Lower leg skin (tissue), 3 donors: ENCODE data around the gene TRAPPC4.

Experiments used
- POLR2A ChIP-seq, 2 donors: fragments of 450-650 bp; IDR thresholded peaks; one replicate each; pipeline ENCODE4 v1.6.1; 2016 to 2017; ENCODE audit warnings: antibody characterized with exemption in 2 of 2, mild to moderate bottlenecking in 1 of 2, moderate library complexity in 1 of 2
- TF ChIP-seq, protein P1 (sequence below), 3 donors: fragments of 450-650 bp; IDR thresholded peaks; one replicate each; pipeline ENCODE4 v1.5.1; 2016; ENCODE audit warnings: antibody characterized with exemption in 3 of 3, mild to moderate bottlenecking in 3 of 3, moderate library complexity in 2 of 3

DNA sequence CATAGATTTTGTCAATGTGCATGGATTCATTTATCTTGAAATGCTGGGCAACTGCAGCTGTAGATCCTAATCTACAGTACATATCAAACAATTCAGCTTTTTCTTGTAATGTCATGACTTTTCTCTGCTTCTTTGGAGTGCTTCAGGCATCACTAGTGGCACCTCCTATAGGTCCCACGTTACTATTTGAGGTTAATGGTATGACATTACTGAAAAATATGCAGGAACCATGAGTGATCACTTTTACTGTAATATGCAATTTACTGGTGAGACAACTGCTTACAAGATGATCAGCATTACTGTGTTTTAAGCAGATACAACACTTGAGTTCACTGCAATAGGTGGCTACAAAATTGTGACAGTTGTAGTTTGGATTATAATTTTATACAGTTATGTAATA, 17.7 kb upstream of the TRAPPC4 start:
- TF ChIP-seq, protein P1, sequence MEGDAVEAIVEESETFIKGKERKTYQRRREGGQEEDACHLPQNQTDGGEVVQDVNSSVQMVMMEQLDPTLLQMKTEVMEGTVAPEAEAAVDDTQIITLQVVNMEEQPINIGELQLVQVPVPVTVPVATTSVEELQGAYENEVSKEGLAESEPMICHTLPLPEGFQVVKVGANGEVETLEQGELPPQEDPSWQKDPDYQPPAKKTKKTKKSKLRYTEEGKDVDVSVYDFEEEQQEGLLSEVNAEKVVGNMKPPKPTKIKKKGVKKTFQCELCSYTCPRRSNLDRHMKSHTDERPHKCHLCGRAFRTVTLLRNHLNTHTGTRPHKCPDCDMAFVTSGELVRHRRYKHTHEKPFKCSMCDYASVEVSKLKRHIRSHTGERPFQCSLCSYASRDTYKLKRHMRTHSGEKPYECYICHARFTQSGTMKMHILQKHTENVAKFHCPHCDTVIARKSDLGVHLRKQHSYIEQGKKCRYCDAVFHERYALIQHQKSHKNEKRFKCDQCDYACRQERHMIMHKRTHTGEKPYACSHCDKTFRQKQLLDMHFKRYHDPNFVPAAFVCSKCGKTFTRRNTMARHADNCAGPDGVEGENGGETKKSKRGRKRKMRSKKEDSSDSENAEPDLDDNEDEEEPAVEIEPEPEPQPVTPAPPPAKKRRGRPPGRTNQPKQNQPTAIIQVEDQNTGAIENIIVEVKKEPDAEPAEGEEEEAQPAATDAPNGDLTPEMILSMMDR (IDR thresholded peaks at IDR 0.05): no peak
- TF ChIP-seq POLR2A (IDR thresholded peaks at IDR 0.05): no peak
